Right lobe of liver (tissue), 4 donors: ENCODE data around the gene POMC.

ENCODE experiments used
- POLR2A ChIP-seq: fragments of 450-650 bp; IDR thresholded peaks from one replicate; pipeline ENCODE4 v1.6.1; 2017; ENCODE audit warnings: antibody characterized with exemption, mild to moderate bottlenecking
- TF ChIP-seq, protein P1 (sequence below), 4 donors: fragments of 200-600 bp in 3 of 4; fragments of 450-650 bp in 1 of 4; IDR thresholded peaks; one replicate each; pipeline versions ENCODE4 v1.5.1 to v1.8.0; 2016 to 2022; ENCODE audit warnings: antibody characterized with exemption in 4 of 4, mild to moderate bottlenecking in 2 of 4
- donor health status: DM: no; HTN: no; CAD: no.
- donor health status: DM: no; HTN: no; CAD: no.
- donor health status: DM: no; HTN: yes; CAD: no.

DNA sequence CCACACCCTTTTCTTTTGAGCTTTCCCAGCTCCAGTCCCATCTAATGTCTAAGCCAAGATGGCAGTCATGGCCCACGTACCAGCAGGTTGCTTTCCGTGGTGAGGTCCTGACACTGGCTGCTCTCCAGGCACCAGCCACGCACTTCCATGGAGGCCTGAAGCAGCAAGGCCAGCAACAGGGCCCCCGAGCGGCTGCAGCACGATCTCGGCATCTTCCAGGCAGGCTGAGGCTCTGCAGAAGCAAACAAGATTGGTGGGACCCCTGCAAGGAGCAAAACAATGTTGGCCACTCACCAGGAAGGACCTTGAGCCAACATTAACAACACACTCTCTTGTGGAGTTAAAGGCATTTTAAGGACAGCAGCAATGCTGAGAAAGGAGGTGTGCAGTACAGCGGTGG, 3.8 kb downstream of the POMC start:
- TF ChIP-seq, protein P1, sequence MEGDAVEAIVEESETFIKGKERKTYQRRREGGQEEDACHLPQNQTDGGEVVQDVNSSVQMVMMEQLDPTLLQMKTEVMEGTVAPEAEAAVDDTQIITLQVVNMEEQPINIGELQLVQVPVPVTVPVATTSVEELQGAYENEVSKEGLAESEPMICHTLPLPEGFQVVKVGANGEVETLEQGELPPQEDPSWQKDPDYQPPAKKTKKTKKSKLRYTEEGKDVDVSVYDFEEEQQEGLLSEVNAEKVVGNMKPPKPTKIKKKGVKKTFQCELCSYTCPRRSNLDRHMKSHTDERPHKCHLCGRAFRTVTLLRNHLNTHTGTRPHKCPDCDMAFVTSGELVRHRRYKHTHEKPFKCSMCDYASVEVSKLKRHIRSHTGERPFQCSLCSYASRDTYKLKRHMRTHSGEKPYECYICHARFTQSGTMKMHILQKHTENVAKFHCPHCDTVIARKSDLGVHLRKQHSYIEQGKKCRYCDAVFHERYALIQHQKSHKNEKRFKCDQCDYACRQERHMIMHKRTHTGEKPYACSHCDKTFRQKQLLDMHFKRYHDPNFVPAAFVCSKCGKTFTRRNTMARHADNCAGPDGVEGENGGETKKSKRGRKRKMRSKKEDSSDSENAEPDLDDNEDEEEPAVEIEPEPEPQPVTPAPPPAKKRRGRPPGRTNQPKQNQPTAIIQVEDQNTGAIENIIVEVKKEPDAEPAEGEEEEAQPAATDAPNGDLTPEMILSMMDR (IDR thresholded peaks at IDR 0.05), result no peak
- no peak for TF ChIP-seq POLR2A
